Psoas muscle (tissue), 8 donors: ENCODE data around the gene STAP2. TPM values are rescaled to one million over a fixed set of nuclear protein-coding genes. Genes with fewer than 3 reads are reported as not detected.

Source experiments
- ATAC-seq, 4 donors: fragments of 200-7000 bp; cut with Tn5 transposase; one replicate each; pipeline ENCODE4 v1.9.1; 2020; ENCODE audit warnings: moderate library complexity in 3 of 4, mild to moderate bottlenecking in 2 of 4
- DNase-seq, 2 donors: peaks; one replicate each; pipeline ENCODE4 v3.0.0-alpha.2; 2020
- H3K27ac ChIP-seq: fragments of 200-600 bp; one replicate; pipeline ENCODE4 v1.8.0; 2022
- H3K27me3 ChIP-seq, 3 donors: fragments of 200-600 bp in 1 of 3; one replicate each; pipeline versions ENCODE4 v1.6.1 to v1.8.0; 2013 to 2022; ENCODE audit warnings: low read length in 2 of 3, mild to moderate bottlenecking in 2 of 3, moderate library complexity in 1 of 3; ENCODE audit not compliant: insufficient read depth in 3 of 3
- H3K36me3 ChIP-seq, 2 donors: fragments of 200-600 bp in 1 of 2; one replicate each; pipeline versions ENCODE4 v1.6.1 to v1.8.0; 2013 to 2022; ENCODE audit warnings: low read depth in 1 of 2, mild to moderate bottlenecking in 1 of 2, moderate library complexity in 1 of 2; ENCODE audit not compliant: insufficient read depth in 1 of 2
- H3K4me1 ChIP-seq: fragments of 200-600 bp; one replicate; pipeline ENCODE4 v1.8.0; 2022
- H3K4me3 ChIP-seq: fragments of 200-600 bp; one replicate; pipeline ENCODE4 v1.8.0; 2022; ENCODE audit warnings: mild to moderate bottlenecking
- H3K9me3 ChIP-seq: fragments of 200-600 bp; one replicate; pipeline ENCODE4 v1.8.0; 2022
- WGBS, 3 donors: extraction: QIAGEN DNeasy Blood & Tissue Kit; methylation state at CpG; one replicate each; pipeline versions ENCODE4 v1.1.6 to v1.1.7; 2013; 5-methylcytosine and 5-hydroxymethylcytosine counted together
- intact Hi-C, 2 donors: fragments of 100-400 bp; cut with DNase I; formaldehyde crosslinking; loops; one replicate each; pipeline versions ENCODE4 v1.11.0 to v1.14.2; 2022
- polyA plus RNA-seq, 3 donors: library from polyadenylated mRNA; stranded (reverse); fragments of 200-250 nt; gene quantifications; one replicate each; pipeline ENCODE4 v1.2.3, GENCODE V29; 2013
- total RNA-seq, 4 donors: library from RNA; stranded (reverse); fragmentation: NEBNext Ultra II Directional in 2 of 4; extraction: Animal tissue kit (Norgen Biotek cat#: 25700) in 2 of 4; gene quantifications; one replicate each; pipeline versions ENCODE4 v1.2.1 to v1.2.4, GENCODE V29; 2021 to 2023
- TF ChIP-seq, protein P1 (sequence below): fragments of 200-600 bp; IDR thresholded peaks from one replicate; pipeline ENCODE4 v1.8.0; 2022; ENCODE audit warnings: antibody characterized with exemption
- donor health status: healthy with polysubstance abuse.
- donor health status: DM: no; HTN: no; CAD: no; lungs with moderate emphysema.
- donor health status: Bipolar disorder and iron deficiency.
- donor health status: healthy.
- donor health status: DM: yes; HTN: yes; CAD: no.
- donor health status: DM: no; HTN: no; CAD: no.
- donor health status: DM: no; HTN: no; CAD: no.
- donor health status: DM: yes; HTN: yes; CAD: no.

Gene STAP2
- total and polyA plus RNA-seq, 7 donors, result 0.31 to 3.7 (median 0.66) TPM

DNA sequence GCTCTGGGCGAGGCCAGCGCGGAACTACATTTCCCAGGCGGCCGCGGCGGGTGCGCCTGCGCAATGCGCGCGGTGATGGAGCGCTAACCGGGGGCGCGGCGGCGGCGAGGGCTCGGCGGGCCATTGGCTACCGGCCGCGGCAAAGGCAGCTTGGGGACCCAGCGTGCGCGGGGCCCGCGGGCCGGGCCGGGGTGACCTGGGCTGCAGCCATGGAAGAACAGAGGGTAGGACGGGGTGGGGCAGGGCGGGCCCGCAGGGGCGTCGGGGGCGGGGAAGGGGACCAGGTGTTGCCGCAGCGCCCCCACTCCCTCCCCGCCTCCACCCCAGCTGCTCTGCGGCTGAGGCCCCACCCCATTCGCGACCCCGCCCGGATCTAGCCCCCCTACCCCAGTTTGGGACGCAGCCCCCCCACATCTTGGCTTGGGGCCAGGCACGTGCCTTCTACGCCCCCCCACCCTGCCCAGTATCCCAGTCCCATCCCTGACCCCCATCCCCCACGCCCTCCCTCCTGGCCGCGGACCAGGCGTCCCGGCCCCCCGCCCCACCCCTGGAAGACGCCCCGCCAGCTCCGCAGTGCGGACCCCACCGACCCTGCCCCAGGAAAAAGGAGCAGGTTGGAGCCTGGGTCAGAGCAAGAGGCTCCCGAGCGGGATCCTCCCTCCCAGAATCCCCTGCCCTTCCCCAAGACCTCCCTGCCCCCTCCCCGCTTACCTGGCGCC lies 33.9 kb downstream of the STAP2 start, which contains the start of gene FSD1:
Gene FSD1, plus strand, starts transcription at position 61 of the 719 bp plus-strand sequence. Its CDS starts 149 bp downstream, at position 210.
- no peak within 1 kb of the TSS for H3K4me3 ChIP-seq

DNA sequence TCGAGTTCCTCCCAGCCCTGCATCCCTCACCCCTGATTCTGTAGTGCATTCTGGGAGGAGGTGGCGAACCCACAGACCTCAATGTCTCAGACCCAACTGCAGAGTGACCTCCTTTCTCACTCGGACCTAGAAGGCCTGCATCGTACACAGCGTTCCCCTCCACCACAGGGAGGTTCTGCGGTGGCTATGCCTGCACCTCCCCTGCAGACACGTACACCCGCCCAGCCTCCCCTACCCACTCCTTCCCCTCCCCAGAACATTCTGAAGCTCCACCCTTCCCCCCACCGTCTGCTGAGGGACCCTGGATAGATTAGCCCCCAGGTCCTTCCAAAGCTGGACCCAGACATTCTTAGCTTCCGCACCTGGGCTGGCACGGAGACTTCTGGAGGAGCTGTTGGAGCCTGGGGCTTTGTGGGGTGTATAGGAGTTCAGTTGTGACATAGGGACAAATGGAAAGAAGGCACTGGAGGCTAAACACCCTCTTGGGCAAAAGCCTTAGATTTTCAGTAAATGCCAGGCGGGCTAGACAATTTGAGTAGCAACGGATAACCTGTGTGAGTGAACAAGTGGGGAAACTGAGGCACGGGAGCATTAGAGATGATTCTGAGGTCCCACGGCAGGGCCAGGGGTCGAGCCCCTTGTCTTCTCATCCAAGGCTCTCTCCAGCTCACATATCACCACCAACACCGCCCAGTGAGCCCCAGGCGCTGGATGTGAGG lies 34.6 kb downstream of the STAP2 start:
- 49 to 55% (median 54%) methylated on average over 16 to 18 of the region's 18 CpGs for WGBS, 3 donors
- intact Hi-C loops, result no loop called here
- DNase-seq (no peak), ATAC-seq (no peak)
- peaks cover 0 to 38% (median 8%) of the 10 kb centered on the region in 3 donors for H3K27me3 ChIP-seq
- TF ChIP-seq, protein P1, sequence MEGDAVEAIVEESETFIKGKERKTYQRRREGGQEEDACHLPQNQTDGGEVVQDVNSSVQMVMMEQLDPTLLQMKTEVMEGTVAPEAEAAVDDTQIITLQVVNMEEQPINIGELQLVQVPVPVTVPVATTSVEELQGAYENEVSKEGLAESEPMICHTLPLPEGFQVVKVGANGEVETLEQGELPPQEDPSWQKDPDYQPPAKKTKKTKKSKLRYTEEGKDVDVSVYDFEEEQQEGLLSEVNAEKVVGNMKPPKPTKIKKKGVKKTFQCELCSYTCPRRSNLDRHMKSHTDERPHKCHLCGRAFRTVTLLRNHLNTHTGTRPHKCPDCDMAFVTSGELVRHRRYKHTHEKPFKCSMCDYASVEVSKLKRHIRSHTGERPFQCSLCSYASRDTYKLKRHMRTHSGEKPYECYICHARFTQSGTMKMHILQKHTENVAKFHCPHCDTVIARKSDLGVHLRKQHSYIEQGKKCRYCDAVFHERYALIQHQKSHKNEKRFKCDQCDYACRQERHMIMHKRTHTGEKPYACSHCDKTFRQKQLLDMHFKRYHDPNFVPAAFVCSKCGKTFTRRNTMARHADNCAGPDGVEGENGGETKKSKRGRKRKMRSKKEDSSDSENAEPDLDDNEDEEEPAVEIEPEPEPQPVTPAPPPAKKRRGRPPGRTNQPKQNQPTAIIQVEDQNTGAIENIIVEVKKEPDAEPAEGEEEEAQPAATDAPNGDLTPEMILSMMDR, result no peak
- H3K36me3 ChIP-seq, result no peaks in the 10 kb centered on the region
- no peaks in the 10 kb centered on the region for H3K9me3 ChIP-seq
- no peak overlapping the region for H3K4me3 ChIP-seq
- H3K27ac ChIP-seq, result no peak overlapping the region
- H3K4me1 ChIP-seq, result no peaks in the 10 kb centered on the region

More for the DNA sequence above, 33.9 kb downstream of the STAP2 start, which contains the start of gene FSD1:
- H3K4me1 ChIP-seq, result no peaks in the 10 kb centered on the region
- H3K9me3 ChIP-seq, result no peaks in the 10 kb centered on the region
- no peaks in the 10 kb centered on the region for H3K36me3 ChIP-seq
- DNase-seq, result no peak
- no peak for ATAC-seq
- TF ChIP-seq, protein P1, result no peak
- intact Hi-C loops, result no loop called here
- H3K27ac ChIP-seq, result no peak within 1 kb of the TSS
- peaks cover 0 to 38% (median 8%) of the 10 kb centered on the region in 3 donors for H3K27me3 ChIP-seq
- WGBS, 3 donors, result 3 to 6% (median 4%) methylated on average over 30 to 63 of the region's 63 CpGs

DNA sequence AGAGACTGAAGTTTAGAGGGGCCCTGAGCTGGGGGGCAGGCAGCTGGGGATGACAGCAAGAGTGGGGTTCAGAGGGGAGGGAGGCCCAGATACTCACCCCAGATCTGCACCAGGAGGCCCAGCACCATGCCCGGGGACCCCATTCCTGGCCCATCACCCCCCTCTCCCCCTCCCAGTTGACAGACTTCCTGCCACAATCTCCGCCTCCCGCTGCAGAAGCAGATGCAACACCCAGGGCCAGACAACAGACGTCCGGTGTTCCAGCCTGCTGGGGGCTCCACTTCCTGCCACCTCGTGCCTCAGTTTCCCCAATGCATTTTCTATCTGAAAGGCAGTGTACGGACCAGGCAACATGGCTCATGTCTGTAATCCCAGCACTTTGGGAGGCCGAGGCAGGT lies 36.4 kb downstream of the STAP2 start, which contains the start of gene TMIGD2:
Gene TMIGD2, minus strand, starts transcription at position 147 of the 398 bp plus-strand sequence. Its CDS starts 4 bp downstream, at position 143.
- TF ChIP-seq, protein P1, result no peak
- no peaks in the 10 kb centered on the region for H3K4me1 ChIP-seq
- intact Hi-C loops, result no loop called here

DNA sequence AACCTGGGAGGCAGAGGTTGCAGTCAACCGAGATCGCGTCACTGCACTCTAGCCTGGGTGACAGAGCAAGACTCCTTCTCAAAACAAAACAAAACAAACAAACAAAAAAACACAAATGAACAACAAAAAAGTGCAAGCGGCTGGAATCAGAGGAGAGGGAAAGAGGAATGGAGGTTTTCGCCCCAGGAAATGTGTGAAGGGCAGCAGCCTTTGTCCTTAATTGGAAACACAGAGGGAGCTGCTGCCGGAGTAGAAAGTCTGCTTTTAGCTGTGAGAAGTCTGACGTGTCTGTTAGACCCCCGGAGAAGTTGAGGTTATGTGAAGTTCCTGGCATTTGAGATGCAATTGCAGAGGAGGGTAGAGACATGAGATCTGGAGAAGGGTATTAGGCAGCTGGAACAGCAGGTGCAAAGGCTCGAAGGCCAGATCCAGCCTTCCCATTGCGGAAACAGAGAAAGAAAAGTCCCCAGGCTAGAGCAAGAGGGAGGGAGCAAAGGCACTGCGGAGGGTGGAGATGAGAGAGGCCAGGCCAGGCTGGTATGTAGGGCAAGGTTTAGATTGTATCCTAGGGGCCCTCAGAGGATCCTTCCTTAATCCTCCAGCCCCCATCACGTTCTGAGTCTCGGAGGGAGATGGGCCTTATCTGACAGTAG lies 36.9 kb downstream of the STAP2 start:
- Histone ChIP-seq H3K27me3 (peaks cover 0 to 27% (median 7%) of the 10 kb centered on the region in 3 donors), H3K36me3 (no peaks in the 10 kb centered on the region), H3K9me3 (no peaks in the 10 kb centered on the region), H3K4me3 (no peak overlapping the region), H3K4me1 (no peaks in the 10 kb centered on the region), H3K27ac (no peak overlapping the region)
- intact Hi-C loops, result no loop called here
- TF ChIP-seq, protein P1, result no peak
- ATAC-seq (no peak), DNase-seq (no peak)
- WGBS, 3 donors, result 45 to 57% (median 49%) methylated on average over 13 of the region's 13 CpGs

More for the DNA sequence above, 36.4 kb downstream of the STAP2 start, which contains the start of gene TMIGD2:
- Histone ChIP-seq H3K27me3 (peaks cover 0 to 31% (median 8%) of the 10 kb centered on the region in 3 donors), H3K9me3 (no peaks in the 10 kb centered on the region), H3K4me3 (no peak within 1 kb of the TSS), H3K27ac (no peak within 1 kb of the TSS), H3K36me3 (no peaks in the 10 kb centered on the region)
- no peak for ATAC-seq
- 56 to 74% (median 63%) methylated on average over 7 to 8 of the region's 8 CpGs for WGBS, 3 donors
- no peak for DNase-seq
